Activated CD4-positive, alpha-beta T cell treated with anti-CD3 and anti-CD28 coated beads for 24 hours (primary cell): Measurements from ENCODE around the gene ZBTB46.

Source experiments
- DNase-seq, 2 donors: peaks; one replicate each; pipeline ENCODE4 v3.0.0-alpha.2; 2020; ENCODE audit warnings: low read depth in 2 of 2

Gene ZBTB46

GRCh38 chr20:63706027-63706695, 124.9 kb downstream of the ZBTB46 start:
- DNase-seq = no peak

GRCh38 chr20:63705232-63706026, 125.6 kb downstream of the ZBTB46 start:
- DNase-seq = no peak

GRCh38 chr20:63704749-63705117, 126.3 kb downstream of the ZBTB46 start:
- no peak for DNase-seq

- DNase-seq = no peak
Observed at GRCh38 chr20:63703976-63704748, 126.9 kb downstream of the ZBTB46 start.

- DNase-seq = no peak
Observed at GRCh38 chr20:63703471-63703975, 127.5 kb downstream of the ZBTB46 start.

GRCh38 chr20:63702751-63703470, 128.2 kb downstream of the ZBTB46 start:
- DNase-seq = no peak

- no peak for DNase-seq
Observed at GRCh38 chr20:63702036-63702665, 128.9 kb downstream of the ZBTB46 start.

GRCh38 chr20:63701329-63702035, 129.6 kb downstream of the ZBTB46 start:
- DNase-seq = no peak

GRCh38 chr20:63701051-63701328, 130.1 kb downstream of the ZBTB46 start:
- no peak for DNase-seq

GRCh38 chr20:63700199-63701050, 130.6 kb downstream of the ZBTB46 start:
- DNase-seq = no peak

- no peak for DNase-seq
Observed at GRCh38 chr20:63699466-63700198, 131.4 kb downstream of the ZBTB46 start.

GRCh38 chr20:63698739-63699465, 132.2 kb downstream of the ZBTB46 start:
- DNase-seq = peak; percentile 42 to 54

- no peak for DNase-seq
Observed at GRCh38 chr20:63697868-63698545, 133.1 kb downstream of the ZBTB46 start.

- no peak for DNase-seq
Observed at GRCh38 chr20:63697357-63697867, 133.7 kb downstream of the ZBTB46 start.

GRCh38 chr20:63696628-63697356, 134.3 kb downstream of the ZBTB46 start, which contains the start of gene TNFRSF6B:
TSS of gene TNFRSF6B (plus strand) at chr20:63696652. CDS start at chr20:63696768, 116 bp downstream.
- no peak for DNase-seq

- DNase-seq = no peak
Observed at GRCh38 chr20:63696306-63696627, 134.8 kb downstream of the ZBTB46 start.
